ENCODE results near the gene VAV3. TPM values are rescaled to one million over a fixed set of nuclear protein-coding genes. Genes with fewer than 3 reads are reported as not detected.

VAV3 gene
- polyA plus RNA-seq, 1 experiment, result not detected

DNA sequence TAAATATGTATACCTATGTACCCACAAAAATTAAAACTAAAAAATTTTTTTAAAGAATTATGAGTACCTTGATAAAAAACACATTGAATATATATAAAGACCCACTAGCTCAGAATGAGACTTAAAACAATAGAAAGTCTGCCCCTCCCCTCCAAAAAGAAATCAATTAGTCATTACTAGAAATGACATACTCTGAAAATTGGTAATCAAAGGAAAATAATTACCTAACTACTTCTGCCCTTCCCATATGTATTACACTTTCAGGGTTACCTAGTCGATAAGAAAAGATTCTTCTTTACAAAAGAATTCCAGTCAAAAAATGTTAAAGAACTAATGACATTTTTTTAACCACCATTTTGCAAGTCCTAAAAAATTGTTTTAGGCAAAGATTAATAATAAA lies 34.7 kb downstream of the VAV3 start:
- TF ChIP-seq, protein P1, sequence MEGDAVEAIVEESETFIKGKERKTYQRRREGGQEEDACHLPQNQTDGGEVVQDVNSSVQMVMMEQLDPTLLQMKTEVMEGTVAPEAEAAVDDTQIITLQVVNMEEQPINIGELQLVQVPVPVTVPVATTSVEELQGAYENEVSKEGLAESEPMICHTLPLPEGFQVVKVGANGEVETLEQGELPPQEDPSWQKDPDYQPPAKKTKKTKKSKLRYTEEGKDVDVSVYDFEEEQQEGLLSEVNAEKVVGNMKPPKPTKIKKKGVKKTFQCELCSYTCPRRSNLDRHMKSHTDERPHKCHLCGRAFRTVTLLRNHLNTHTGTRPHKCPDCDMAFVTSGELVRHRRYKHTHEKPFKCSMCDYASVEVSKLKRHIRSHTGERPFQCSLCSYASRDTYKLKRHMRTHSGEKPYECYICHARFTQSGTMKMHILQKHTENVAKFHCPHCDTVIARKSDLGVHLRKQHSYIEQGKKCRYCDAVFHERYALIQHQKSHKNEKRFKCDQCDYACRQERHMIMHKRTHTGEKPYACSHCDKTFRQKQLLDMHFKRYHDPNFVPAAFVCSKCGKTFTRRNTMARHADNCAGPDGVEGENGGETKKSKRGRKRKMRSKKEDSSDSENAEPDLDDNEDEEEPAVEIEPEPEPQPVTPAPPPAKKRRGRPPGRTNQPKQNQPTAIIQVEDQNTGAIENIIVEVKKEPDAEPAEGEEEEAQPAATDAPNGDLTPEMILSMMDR (IDR thresholded peaks at IDR 0.05; ENCODE audit: insufficient read depth, low read depth, low read length), result no peak
- ChIA-PET POLR2A (no interaction called here), CTCF (no interaction called here)

DNA sequence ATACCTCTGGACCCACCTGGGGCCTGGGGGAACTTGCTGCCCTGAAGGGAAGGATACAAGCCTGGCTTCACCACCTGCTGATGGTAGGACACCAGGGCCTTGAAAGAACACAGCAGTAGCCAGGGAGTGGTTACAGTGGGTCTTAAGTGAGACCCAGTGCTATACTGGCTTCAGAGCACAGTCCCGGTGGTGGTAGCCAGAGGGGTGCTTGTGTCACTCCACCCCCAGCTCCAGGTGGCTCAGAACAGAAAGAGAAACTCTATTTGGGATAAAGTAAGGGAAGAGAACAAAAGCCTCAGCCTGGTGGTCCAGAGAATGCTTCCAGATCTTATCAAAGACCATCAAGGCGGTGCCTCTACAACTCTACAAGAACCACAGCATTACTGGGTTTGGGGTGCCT lies 37.2 kb downstream of the VAV3 start:
- TF ChIP-seq, protein P1 (IDR thresholded peaks at IDR 0.05; ENCODE audit: insufficient read depth, low read depth, low read length), result no peak
- peaks cover 5% of the 10 kb centered on the region; the same call in 1 of the 2 replicates for H3K27me3 ChIP-seq (ENCODE audit: control insufficient read depth, insufficient read depth, low read length)
- ChIA-PET CTCF (no interaction called here), POLR2A (no interaction called here)
- no peak overlapping the region for H3K4me3 ChIP-seq (ENCODE audit: low read depth, low read length)
- no peaks in the 10 kb centered on the region for H3K36me3 ChIP-seq (ENCODE audit: control insufficient read depth, insufficient read depth, low read length)
- DNase-seq (ENCODE audit: low read depth), result no peak

More for the DNA sequence above, 34.7 kb downstream of the VAV3 start:
- no peaks in the 10 kb centered on the region for H3K36me3 ChIP-seq (ENCODE audit: control insufficient read depth, insufficient read depth, low read length)
- H3K27me3 ChIP-seq (ENCODE audit: control insufficient read depth, insufficient read depth, low read length), result peaks cover 5% of the 10 kb centered on the region; the same call in 1 of the 2 replicates
- DNase-seq (ENCODE audit: low read depth), result no peak
- no peak overlapping the region for H3K4me3 ChIP-seq (ENCODE audit: low read depth, low read length)

- no peak overlapping the region for H3K4me3 ChIP-seq (ENCODE audit: low read depth, low read length)
- no peak for DNase-seq (ENCODE audit: low read depth)
- H3K27me3 ChIP-seq (ENCODE audit: control insufficient read depth, insufficient read depth, low read length), result no peaks in the 10 kb centered on the region
- POLR2A ChIA-PET, result no interaction called here
- TF ChIP-seq, protein P1 (IDR thresholded peaks at IDR 0.05; ENCODE audit: insufficient read depth, low read depth, low read length), result no peak
- H3K36me3 ChIP-seq (ENCODE audit: control insufficient read depth, insufficient read depth, low read length), result no peaks in the 10 kb centered on the region
- CTCF ChIA-PET, result no interaction called here
These were observed 38.4 kb downstream of the VAV3 start for GRCh38 chr1:107926436-107927080.

- DNase-seq (ENCODE audit: low read depth), result no peak
These were observed 39.4 kb downstream of the VAV3 start for GRCh38 chr1:107925565-107925964.

GRCh38 chr1:107920999-107921398 lies 44.0 kb downstream of the VAV3 start:
- Histone ChIP-seq H3K4me3 (ENCODE audit: low read depth, low read length) (no peak overlapping the region), H3K36me3 (ENCODE audit: control insufficient read depth, insufficient read depth, low read length) (no peaks in the 10 kb centered on the region), H3K27me3 (ENCODE audit: control insufficient read depth, insufficient read depth, low read length) (no peaks in the 10 kb centered on the region)
- CTCF ChIA-PET, result no interaction called here
- POLR2A ChIA-PET, result no interaction called here
- no peak for DNase-seq (ENCODE audit: low read depth)
- TF ChIP-seq, protein P1 (IDR thresholded peaks at IDR 0.05; ENCODE audit: insufficient read depth, low read depth, low read length), result no peak

More at GRCh38 chr1:107925565-107925964, 39.4 kb downstream of the VAV3 start:
- no peaks in the 10 kb centered on the region for H3K36me3 ChIP-seq (ENCODE audit: control insufficient read depth, insufficient read depth, low read length)
- POLR2A ChIA-PET, result no interaction called here
- CTCF ChIA-PET, result interaction anchor here (2.0 kb wide), 1 partner anchor 200 kb away, joined by 6 read pairs; no protein-coding TSS in a partner anchor
- TF ChIP-seq, protein P1 (IDR thresholded peaks at IDR 0.05; ENCODE audit: insufficient read depth, low read depth, low read length), result no peak
- H3K4me3 ChIP-seq (ENCODE audit: low read depth, low read length), result no peak overlapping the region
- H3K27me3 ChIP-seq (ENCODE audit: control insufficient read depth, insufficient read depth, low read length), result no peaks in the 10 kb centered on the region

All from BJ (cell line).